HepG2 (cell line): ENCODE data around the gene TRIP6. TPM values are rescaled to one million over a fixed set of nuclear protein-coding genes. Genes with fewer than 3 reads are reported as not detected.
A peak's percentile ranks its signal among the peaks of the same experiment; 100 is the strongest.

Experiments
- AHR ChIP-seq: IDR thresholded peaks from 2 replicates; pipeline ENCODE4 v1.6.1; 2018; ENCODE audit warnings: missing genetic modification reagents, missing compliant biosample characterization
- ARNT2 ChIP-seq: sonication (generic); formaldehyde crosslinking; IDR thresholded peaks from 2 replicates; pipeline ENCODE4 v1.8.0; 2022; ENCODE audit warnings: mild to moderate bottlenecking, low read depth, missing genetic modification reagents, moderate library complexity
- IKZF5 ChIP-seq: IDR thresholded peaks from 2 replicates; pipeline ENCODE4 v1.6.1; 2018; ENCODE audit warnings: missing genetic modification reagents, mild to moderate bottlenecking, missing compliant biosample characterization
- KAT8 ChIP-seq: IDR thresholded peaks from 2 replicates; pipeline ENCODE4 v1.6.1; 2016; ENCODE audit warnings: missing genetic modification reagents, missing compliant biosample characterization
- KLF13 ChIP-seq: sonication (generic); formaldehyde crosslinking; IDR thresholded peaks from 2 replicates; pipeline ENCODE4 v1.4.0; 2020; ENCODE audit warnings: mild to moderate bottlenecking, missing genetic modification reagents
- MTA1 ChIP-seq: sonication (generic); formaldehyde crosslinking; IDR thresholded peaks from 2 replicates; pipeline ENCODE4 v1.4.0; 2020; ENCODE audit warnings: missing genetic modification reagents, mild to moderate bottlenecking, borderline replicate concordance
- MYPOP ChIP-seq: sonication (generic); formaldehyde crosslinking; IDR thresholded peaks from 2 replicates; pipeline ENCODE4 v1.8.1; 2023; ENCODE audit warnings: mild to moderate bottlenecking, moderate library complexity, missing genetic modification reagents
- NCOA5 ChIP-seq: sonication (generic); formaldehyde crosslinking; IDR thresholded peaks from 2 replicates; pipeline ENCODE4 v1.4.0; 2020; ENCODE audit warnings: missing genetic modification reagents
- NR3C1 ChIP-seq: sonication (generic); formaldehyde crosslinking; IDR thresholded peaks from 2 replicates; pipeline ENCODE4 v1.4.0; 2020; ENCODE audit warnings: missing genetic modification reagents
- POLR2A ChIP-seq, 2 experiments: IDR thresholded peaks; 2 replicates each; pipeline ENCODE4 v1.6.1; 2011; ENCODE audit warnings: low read depth in 2 of 2, low read length in 2 of 2, mild to moderate bottlenecking in 1 of 2, moderate library complexity in 1 of 2; ENCODE audit not compliant: insufficient read depth in 1 of 2
- POLR2AphosphoS5 ChIP-seq: IDR thresholded peaks from 2 replicates; pipeline ENCODE4 v1.6.1; 2012; ENCODE audit warnings: low read depth, low read length
- THAP11 ChIP-seq: IDR thresholded peaks from 2 replicates; pipeline ENCODE4 v1.6.1; 2016; ENCODE audit warnings: missing biosample characterization, missing genetic modification reagents
- ZKSCAN8 ChIP-seq: IDR thresholded peaks from 2 replicates; pipeline ENCODE4 v1.6.1; 2016; ENCODE audit warnings: borderline replicate concordance, missing genetic modification reagents, missing compliant biosample characterization
- ZNF142 ChIP-seq: sonication (generic); formaldehyde crosslinking; IDR thresholded peaks from 2 replicates; pipeline ENCODE4 v1.4.0; 2020; ENCODE audit warnings: missing genetic modification reagents
- ZNF205 ChIP-seq: IDR thresholded peaks from 2 replicates; pipeline ENCODE4 v1.6.1; 2018; ENCODE audit warnings: missing biosample characterization, missing genetic modification reagents
- ZNF225 ChIP-seq: sonication (generic); formaldehyde crosslinking; IDR thresholded peaks from 2 replicates; pipeline ENCODE4 v1.4.0; 2020; ENCODE audit warnings: mild to moderate bottlenecking, missing genetic modification reagents
- ZNF292 ChIP-seq: sonication (generic); formaldehyde crosslinking; IDR thresholded peaks from 2 replicates; pipeline ENCODE4 v1.8.1; 2022; ENCODE audit warnings: mild to moderate bottlenecking, low read depth, missing genetic modification reagents, borderline replicate concordance
- ZNF335 ChIP-seq: sonication (generic); formaldehyde crosslinking; IDR thresholded peaks from 2 replicates; pipeline ENCODE4 v1.4.0; 2020; ENCODE audit warnings: missing genetic modification reagents
- ZNF33A ChIP-seq: sonication (generic); formaldehyde crosslinking; IDR thresholded peaks from 2 replicates; pipeline ENCODE4 v1.5.1; 2020; ENCODE audit warnings: missing genetic modification reagents, mild to moderate bottlenecking, moderate library complexity, borderline replicate concordance
- ZNF34 ChIP-seq: sonication (generic); formaldehyde crosslinking; IDR thresholded peaks from 2 replicates; pipeline ENCODE4 v1.4.0; 2020; ENCODE audit warnings: mild to moderate bottlenecking, missing genetic modification reagents, borderline replicate concordance
- ZNF616 ChIP-seq: sonication (generic); formaldehyde crosslinking; IDR thresholded peaks from 2 replicates; pipeline ENCODE4 v1.5.0; 2020; ENCODE audit warnings: low read depth, mild to moderate bottlenecking, missing genetic modification reagents
- ZNF775 ChIP-seq: sonication (generic); formaldehyde crosslinking; IDR thresholded peaks from 2 replicates; pipeline ENCODE4 v1.4.0; 2020; ENCODE audit warnings: missing genetic modification reagents, mild to moderate bottlenecking, moderate library complexity, borderline replicate concordance
- polyA plus RNA-seq, 8 experiments: library from polyadenylated mRNA; depleted of rRNA in 3 of 8; stranded (reverse) in 7 of 8; unstranded in 1 of 8; fragments of >200 nt; fragmentation: Illumina TruSeq in 4 of 8; extraction: Trizol in 4 of 8; gene quantifications; 2 replicates each; pipeline versions ENCODE4 v1.2.1 to v1.2.3, GENCODE V29; 2011 to 2016; ENCODE audit warnings: low read depth in 4 of 8, missing spikeins in 1 of 8, mixed read lengths in 1 of 8; ENCODE audit not compliant: insufficient read depth in 1 of 8
- total RNA-seq, 5 experiments: library from RNA; depleted of rRNA; stranded (reverse); fragments of >200 nt; fragmentation: Illumina TruSeq; extraction: Trizol; gene quantifications; 2 replicates each; pipeline ENCODE4 v1.2.3, GENCODE V29; 2016; ENCODE audit warnings: low read depth in 1 of 5

TRIP6 gene
- total and polyA plus RNA-seq, 2 of the 13 experiments (the other 11 are each of a cell fraction or from before 2014, with no cell fraction given): 0.34 to 0.38 TPM

- TF ChIP-seq MYPOP (CRISPR knock-in tag) (0 out of 2 replicates have a peak, but pooled peaks have one; percentile 81), POLR2AphosphoS5 (peak; percentile 48), ZNF34 (CRISPR knock-in tag) (no peak), IKZF5 (CRISPR knock-in tag) (peak; percentile 67; the same call in 1 of the 2 replicates), ZNF775 (CRISPR knock-in tag) (no peak), ZNF292 (0 out of 2 replicates have a peak, but pooled peaks have one; percentile 46), ZNF225 (0 out of 2 replicates have a peak, but pooled peaks have one; percentile 17), KLF13 (CRISPR knock-in tag) (0 out of 2 replicates have a peak, but pooled peaks have one; percentile 60), AHR (0 out of 2 replicates have a peak, but pooled peaks have one; percentile 61), KAT8 (CRISPR knock-in tag) (peak; percentile 60), ARNT2 (CRISPR knock-in tag) (peak; percentile 23; the same call in 1 of the 2 replicates), ZNF205 (CRISPR knock-in tag) (peak; percentile 78), ZNF616 (CRISPR knock-in tag) (no peak), NR3C1 (CRISPR knock-in tag) (no peak), ZNF142 (no peak), ZNF33A (CRISPR knock-in tag) (no peak), POLR2A (IDR thresholded peaks at IDR 0.05; ENCODE audit: insufficient read depth in 1 of 2, low read depth in 2 of 2, low read length in 2 of 2) (peak; percentile 51 to 73), ZNF335 (CRISPR knock-in tag) (peak; percentile 54; the same call in 1 of the 2 replicates), THAP11 (peak; percentile 17; the same call in 1 of the 2 replicates), ZKSCAN8 (CRISPR knock-in tag) (0 out of 2 replicates have a peak, but pooled peaks have one; percentile 26), MTA1 (peak; percentile 53; the same call in 1 of the 2 replicates), NCOA5 (CRISPR knock-in tag) (no peak)
These were observed 39.6 kb upstream of the TRIP6 start, which contains the start of gene EPHB4 (continued) for GRCh38 chr7:100827330-100828226.
